H1 (cell line): ENCODE data around the gene GALNT18. TPM values are rescaled to one million over a fixed set of nuclear protein-coding genes. Genes with fewer than 3 reads are reported as not detected.

Experiments used
- CTCF ChIA-PET: fragments of 300-600 bp; sonication (Branson Sonifier 250); formaldehyde crosslinking; loops from one replicate; lab custom pipeline; 2021; ENCODE audit not compliant: partially characterized antibody; lab: Charles Lee
- POLR2A ChIA-PET: fragments of 300-600 bp; sonication (Branson Sonifier 250); formaldehyde crosslinking; loops from one replicate; lab custom pipeline; 2021; ENCODE audit warnings: inconsistent platforms; ENCODE audit not compliant: partially characterized antibody; lab: Charles Lee
- DNase-seq, 2 experiments: peaks; one replicate each; pipeline versions ENCODE4 v3.0.0 to v3.0.0-alpha.2; 2010 to 2022; ENCODE audit warnings: low spot score in 2 of 2, low read depth in 1 of 2, mixed read lengths in 1 of 2
- FAIRE-seq: peaks from 2 replicates; lab custom pipeline; 2011; peaks lifted over from hg19 to GRCh38; lab: Jason Lieb, UNC
- H2AFZ ChIP-seq: 2 replicates; pipeline ENCODE4 v1.8.1; 2012; ENCODE audit warnings: low read length, inconsistent platforms
- H2AK5ac ChIP-seq: 2 replicates; pipeline ENCODE4 v1.6.1; 2013; ENCODE audit warnings: low read depth, low read length
- H2BK120ac ChIP-seq: replicated peaks from 2 replicates; pipeline ENCODE3; 2013; ENCODE audit warnings: low read depth, low read length, inconsistent platforms
- H2BK12ac ChIP-seq: 2 replicates; pipeline ENCODE4 v1.6.1; 2013; ENCODE audit warnings: low read depth, low read length
- H2BK15ac ChIP-seq: 2 replicates; pipeline ENCODE4 v1.6.1; 2013; ENCODE audit warnings: low read length
- H2BK20ac ChIP-seq: 2 replicates; pipeline ENCODE4 v1.6.1; 2013; ENCODE audit warnings: low read length
- H2BK5ac ChIP-seq: 2 replicates; pipeline ENCODE4 v1.6.1; 2013; ENCODE audit warnings: low read depth, low read length
- H3K14ac ChIP-seq: 2 replicates; pipeline ENCODE4 v1.6.1; 2013; ENCODE audit warnings: inconsistent platforms; ENCODE audit not compliant: insufficient read length
- H3K18ac ChIP-seq: 2 replicates; pipeline ENCODE4 v1.6.1; 2013; ENCODE audit warnings: low read length; ENCODE audit errors: extremely low read depth
- H3K23ac ChIP-seq: 2 replicates; pipeline ENCODE4 v1.6.1; 2013; ENCODE audit warnings: inconsistent platforms; ENCODE audit not compliant: insufficient read length
- H3K23me2 ChIP-seq: 2 replicates; pipeline ENCODE4 v1.6.1; 2013; ENCODE audit warnings: low read depth, low read length
- H3K27ac ChIP-seq: 2 replicates; pipeline ENCODE4 v1.6.1; 2011; ENCODE audit warnings: low read depth, low read length, inconsistent platforms
- H3K27me3 ChIP-seq, 4 experiments: replicated peaks in 1 of 4; 1 replicate in 1 of 4; 2 replicates in 3 of 4; pipeline versions ENCODE4 v1.6.1 to v1.8.1; 2011 to 2013; ENCODE audit warnings: low read length in 3 of 4, mild to moderate bottlenecking in 3 of 4, inconsistent platforms in 2 of 4, mixed read lengths in 2 of 4, moderate library complexity in 1 of 4; ENCODE audit not compliant: control insufficient read depth in 3 of 4, insufficient read depth in 3 of 4; ENCODE audit errors: extremely low read depth in 1 of 4
- H3K36me3 ChIP-seq, 4 experiments: 2 replicates each; pipeline versions ENCODE4 v1.6.1 to v1.8.1; 2011 to 2013; ENCODE audit warnings: mild to moderate bottlenecking in 4 of 4, low read length in 3 of 4, moderate library complexity in 2 of 4, control low read depth in 1 of 4, inconsistent platforms in 1 of 4; ENCODE audit not compliant: insufficient read depth in 4 of 4, control insufficient read depth in 2 of 4
- H3K4ac ChIP-seq: replicated peaks from 2 replicates; pipeline ENCODE3; 2013; ENCODE audit warnings: low read length, low read depth, mixed read lengths, inconsistent platforms; ENCODE audit not compliant: insufficient read length
- H3K4me1 ChIP-seq, 4 experiments: replicated peaks in 1 of 4; 1 replicate in 1 of 4; 2 replicates in 3 of 4; pipeline versions ENCODE4 v1.6.1 to v1.8.1; 2011 to 2013; ENCODE audit warnings: low read length in 3 of 4, inconsistent platforms in 2 of 4, mixed read lengths in 1 of 4; ENCODE audit not compliant: insufficient read depth in 4 of 4, control insufficient read depth in 3 of 4
- H3K4me2 ChIP-seq, 2 experiments: 2 replicates each; pipeline versions ENCODE4 v1.6.1 to v1.8.1; 2011 to 2013; ENCODE audit warnings: low read depth in 2 of 2, low read length in 2 of 2, control low read depth in 1 of 2, inconsistent platforms in 1 of 2, mild to moderate bottlenecking in 1 of 2; ENCODE audit not compliant: insufficient read depth in 1 of 2
- H3K4me3 ChIP-seq, 4 experiments: fragments of 200-600, 300-600 bp in 1 of 4; sonication (generic), shearing (Covaris generic), sonication (Bioruptor Twin) in 1 of 4; 2 replicates each; pipeline versions ENCODE4 v1.5.1 to v1.8.1; 2011 to 2016; ENCODE audit warnings: low read length in 4 of 4, low read depth in 3 of 4, control low read depth in 2 of 4, inconsistent platforms in 2 of 4, mild to moderate bottlenecking in 2 of 4, mixed read lengths in 1 of 4, moderate library complexity in 1 of 4; ENCODE audit not compliant: insufficient read depth in 2 of 4; ENCODE audit errors: extremely low read depth in 1 of 4
- H3K56ac ChIP-seq: replicated peaks from 2 replicates; pipeline ENCODE3; 2013; ENCODE audit warnings: low read depth, mild to moderate bottlenecking, mixed read lengths, low read length, inconsistent platforms; ENCODE audit not compliant: insufficient read length
- H3K79me1 ChIP-seq: 2 replicates; pipeline ENCODE4 v1.6.1; 2013; ENCODE audit warnings: low read depth, low read length, control low read depth
- H3K79me2 ChIP-seq, 2 experiments: 2 replicates each; pipeline versions ENCODE4 v1.6.1 to v1.8.1; 2012 to 2013; ENCODE audit warnings: low read length in 2 of 2, mild to moderate bottlenecking in 2 of 2, inconsistent platforms in 1 of 2; ENCODE audit not compliant: insufficient read depth in 2 of 2, control insufficient read depth in 1 of 2
- H3K9ac ChIP-seq, 4 experiments: replicated peaks in 1 of 4; 1 replicate in 1 of 4; 2 replicates in 3 of 4; pipeline versions ENCODE4 v1.6.1 to v1.8.1; 2011 to 2013; ENCODE audit warnings: low read depth in 3 of 4, low read length in 3 of 4, control low read depth in 2 of 4, mild to moderate bottlenecking in 2 of 4, moderate library complexity in 2 of 4, inconsistent platforms in 1 of 4; ENCODE audit errors: extremely low read depth in 1 of 4
- H3K9me3 ChIP-seq, 2 experiments: 2 replicates each; pipeline versions ENCODE4 v1.6.1 to v1.8.1; 2012 to 2013; ENCODE audit warnings: mild to moderate bottlenecking in 2 of 2, moderate library complexity in 2 of 2, control low read depth in 1 of 2, inconsistent platforms in 1 of 2, low read depth in 1 of 2, low read length in 1 of 2, mixed read lengths in 1 of 2; ENCODE audit not compliant: insufficient read depth in 2 of 2
- H4K20me1 ChIP-seq, 2 experiments: replicated peaks in 1 of 2; 2 replicates each; pipeline versions ENCODE3 to v1.8.1; 2011 to 2013; ENCODE audit warnings: inconsistent platforms in 2 of 2, low read length in 2 of 2, mild to moderate bottlenecking in 1 of 2; ENCODE audit not compliant: insufficient read depth in 2 of 2, control insufficient read depth in 1 of 2
- H4K5ac ChIP-seq: 2 replicates; pipeline ENCODE4 v1.6.1; 2013; ENCODE audit warnings: low read length, low read depth, mixed read lengths, inconsistent platforms; ENCODE audit not compliant: insufficient read length
- H4K8ac ChIP-seq: 2 replicates; pipeline ENCODE4 v1.8.0; 2013; ENCODE audit warnings: mild to moderate bottlenecking, moderate library complexity, low read length, inconsistent platforms; ENCODE audit not compliant: insufficient read depth; ENCODE audit errors: extremely low read depth
- H4K91ac ChIP-seq: replicated peaks from 2 replicates; pipeline ENCODE3; 2013; ENCODE audit warnings: low read length, mixed read lengths, inconsistent platforms; ENCODE audit not compliant: insufficient read length
- BACH1 ChIP-seq: IDR thresholded peaks from 2 replicates; pipeline ENCODE4 v1.6.1; 2012; ENCODE audit warnings: low read length, improper control_type of control experiment
- CBX5 ChIP-seq: fragments of 300-800, 300-1000 bp; sonication (generic); IDR thresholded peaks from 2 replicates; pipeline ENCODE4 v1.7.1; 2016; ENCODE audit warnings: antibody characterized with exemption, low read length, low read depth
- CBX8 ChIP-seq: fragments of 300-800, 300-1000 bp; sonication (generic); IDR thresholded peaks from 2 replicates; pipeline ENCODE4 v1.7.1; 2016; ENCODE audit warnings: low read depth, low read length, borderline replicate concordance
- EZH2 ChIP-seq: fragments of 200-600 bp; sonication (generic); IDR thresholded peaks from 2 replicates; pipeline ENCODE4 v1.7.1; 2012; ENCODE audit warnings: low read depth, mild to moderate bottlenecking, moderate library complexity, low read length, inconsistent platforms; ENCODE audit not compliant: severe bottlenecking
- JUND ChIP-seq: IDR thresholded peaks from 2 replicates; pipeline ENCODE4 v1.6.1; 2011; ENCODE audit warnings: mild to moderate bottlenecking, improper control_type of control experiment, low read length
- KDM4A ChIP-seq: IDR thresholded peaks from one replicate; pipeline ENCODE4 v1.7.1; 2012; ENCODE audit warnings: low read depth, mild to moderate bottlenecking, moderate library complexity, low read length, inconsistent platforms; ENCODE audit not compliant: severe bottlenecking
- RFX5 ChIP-seq: IDR thresholded peaks from 2 replicates; pipeline ENCODE4 v1.6.1; 2011; ENCODE audit warnings: low read depth, low read length, improper control_type of control experiment, borderline replicate concordance
- RNF2 ChIP-seq: fragments of 200-900, 300-1000 bp; sonication (generic); IDR thresholded peaks from 2 replicates; pipeline ENCODE4 v1.7.1; 2016; ENCODE audit warnings: borderline replicate concordance, low read depth, mild to moderate bottlenecking, antibody characterized with exemption, low read length; ENCODE audit not compliant: poor library complexity, severe bottlenecking; ENCODE audit errors: missing control alignments
- TAF7 ChIP-seq: optimal IDR thresholded peaks from 2 replicates; pipeline ENCODE3; 2011; ENCODE audit warnings: low read depth, mild to moderate bottlenecking, inconsistent platforms, low read length, moderate library complexity, borderline replicate concordance
- ZNF274 ChIP-seq: IDR thresholded peaks from 2 replicates; pipeline ENCODE4 v1.7.0; 2012; ENCODE audit warnings: low read length, borderline replicate concordance; ENCODE audit errors: extremely low read depth
- WGBS, 2 experiments: shearing (Covaris generic) in 1 of 2; methylation state at CpG; one replicate each; pipeline versions ENCODE4 v1.1.6 to v1.1.7; 2013 to 2015; ENCODE audit warnings: low lambda C conversion rate in 2 of 2, mixed read lengths in 2 of 2, inconsistent platforms in 1 of 2, low coverage in 1 of 2, missing lambda C conversion rate in 1 of 2; ENCODE audit not compliant: insufficient replicate concordance in 2 of 2, insufficient coverage in 1 of 2, insufficient read length in 1 of 2; ENCODE audit errors: extremely low coverage in 1 of 2, missing lambda C conversion rate in 1 of 2; 5-methylcytosine and 5-hydroxymethylcytosine counted together
- polyA plus RNA-seq, 7 experiments: library from polyadenylated mRNA; depleted of rRNA in 3 of 7; stranded (reverse) in 5 of 7; unstranded in 2 of 7; fragments of >200 nt in 5 of 7; fragments of 200-250 nt in 2 of 7; gene quantifications; 1 replicate in 5 of 7; 2 replicates in 1 of 7; 4 replicates in 1 of 7; pipeline versions ENCODE4 v1.2.1 to v1.2.3, GENCODE V29; 2011 to 2013; ENCODE audit warnings: missing spikeins in 2 of 7, mixed read lengths in 2 of 7
- total RNA-seq: library from RNA; stranded (reverse); fragmentation: NEBNext Ultra II Directional; extraction: Animal tissue kit (Norgen Biotek cat#: 25700); gene quantifications from 2 replicates; pipeline ENCODE4 v1.2.1, GENCODE V29; 2021
- TF ChIP-seq, protein P1 (sequence below), 3 experiments: IDR thresholded peaks; 1 replicate in 2 of 3; 2 replicates in 1 of 3; pipeline versions ENCODE4 v1.5.1 to v1.6.1; 2011; ENCODE audit warnings: low read length in 3 of 3, mild to moderate bottlenecking in 3 of 3, inconsistent platforms in 2 of 3, low read depth in 1 of 3, moderate library complexity in 1 of 3; ENCODE audit not compliant: insufficient read depth in 1 of 3; ENCODE audit errors: control extremely low read depth in 1 of 3

Gene GALNT18
- total and polyA plus RNA-seq, 2 of the 8 experiments (the other 6 are each of a cell fraction or from before 2014, with no cell fraction given), result 6.0 to 9.4 TPM

- Histone ChIP-seq H4K5ac (no peak overlapping the region), H3K27me3 (no peaks in the 10 kb centered on the region)
- WGBS, 2 experiments, result 90% methylated on average over 5 of the region's 5 CpGs; no CpG with 5 or more reads in 1 of the 2 experiments
- no peak for TF ChIP-seq KDM4A
- no peak for TF ChIP-seq JUND
- no peak for TF ChIP-seq RFX5
- no peak for TF ChIP-seq CBX5
- no peak for TF ChIP-seq EZH2
- no peak for TF ChIP-seq RNF2
- TF ChIP-seq ZNF274, result no peak
- TF ChIP-seq TAF7, result no peak
- no peak for TF ChIP-seq CBX8
- TF ChIP-seq BACH1, result no peak
- TF ChIP-seq, protein P1, sequence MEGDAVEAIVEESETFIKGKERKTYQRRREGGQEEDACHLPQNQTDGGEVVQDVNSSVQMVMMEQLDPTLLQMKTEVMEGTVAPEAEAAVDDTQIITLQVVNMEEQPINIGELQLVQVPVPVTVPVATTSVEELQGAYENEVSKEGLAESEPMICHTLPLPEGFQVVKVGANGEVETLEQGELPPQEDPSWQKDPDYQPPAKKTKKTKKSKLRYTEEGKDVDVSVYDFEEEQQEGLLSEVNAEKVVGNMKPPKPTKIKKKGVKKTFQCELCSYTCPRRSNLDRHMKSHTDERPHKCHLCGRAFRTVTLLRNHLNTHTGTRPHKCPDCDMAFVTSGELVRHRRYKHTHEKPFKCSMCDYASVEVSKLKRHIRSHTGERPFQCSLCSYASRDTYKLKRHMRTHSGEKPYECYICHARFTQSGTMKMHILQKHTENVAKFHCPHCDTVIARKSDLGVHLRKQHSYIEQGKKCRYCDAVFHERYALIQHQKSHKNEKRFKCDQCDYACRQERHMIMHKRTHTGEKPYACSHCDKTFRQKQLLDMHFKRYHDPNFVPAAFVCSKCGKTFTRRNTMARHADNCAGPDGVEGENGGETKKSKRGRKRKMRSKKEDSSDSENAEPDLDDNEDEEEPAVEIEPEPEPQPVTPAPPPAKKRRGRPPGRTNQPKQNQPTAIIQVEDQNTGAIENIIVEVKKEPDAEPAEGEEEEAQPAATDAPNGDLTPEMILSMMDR (IDR thresholded peaks at IDR 0.05; ENCODE audit: control extremely low read depth in 1 of 3, insufficient read depth in 1 of 3, low read depth in 1 of 3, low read length in 3 of 3), result no peak
These were observed 59.8 kb downstream of the GALNT18 start for GRCh38 chr11:11561991-11562390.

More at GRCh38 chr11:11561991-11562390, 59.8 kb downstream of the GALNT18 start:
- no peaks in the 10 kb centered on the region for H3K79me2 ChIP-seq
- H2AK5ac ChIP-seq, result no peak overlapping the region
- no peak overlapping the region for H2BK120ac ChIP-seq
- H3K56ac ChIP-seq, result no peak overlapping the region
- no peak for FAIRE-seq
- no peak overlapping the region for H2BK15ac ChIP-seq
- no peak overlapping the region for H2AFZ ChIP-seq
- H3K36me3 ChIP-seq, result no peaks in the 10 kb centered on the region
- ChIA-PET CTCF (interaction anchor here (1.3 kb wide), 1 partner anchor 30 kb away, joined by 3 read pairs; no protein-coding TSS in a partner anchor), POLR2A (no interaction called here)
- no peak overlapping the region for H2BK12ac ChIP-seq
- H3K23me2 ChIP-seq, result peaks cover 11% of the 10 kb centered on the region; the same call in 1 of the 2 replicates
- no peak overlapping the region for H3K4me3 ChIP-seq
- H3K14ac ChIP-seq, result no peak overlapping the region
- no peak overlapping the region for H3K18ac ChIP-seq
- H2BK5ac ChIP-seq, result no peak overlapping the region
- no peaks in the 10 kb centered on the region for H4K20me1 ChIP-seq
- H2BK20ac ChIP-seq, result no peak overlapping the region
- H3K27ac ChIP-seq, result no peak overlapping the region
- no peak overlapping the region for H3K4me2 ChIP-seq
- H3K23ac ChIP-seq, result no peak overlapping the region
- no peak overlapping the region for H3K4ac ChIP-seq
- no peaks in the 10 kb centered on the region; a peak in 1 of 7 replicates for H3K4me1 ChIP-seq
- H4K8ac ChIP-seq, result no peak overlapping the region
- H3K9ac ChIP-seq, result no peak overlapping the region
- H3K9me3 ChIP-seq, result no peaks in the 10 kb centered on the region
- no peaks in the 10 kb centered on the region for H3K79me1 ChIP-seq
- no peak for DNase-seq
- no peak overlapping the region for H4K91ac ChIP-seq
